ENCODE data around the gene CCDC12.

CCDC12 gene

GRCh38 chr3:46996689-46997452 lies 20.3 kb upstream of the CCDC12 start:
- no peak for DNase-seq (ENCODE audit: low read depth in 2 of 2, low spot score in 1 of 2)

- no peak for DNase-seq (ENCODE audit: low read depth in 2 of 2, low spot score in 1 of 2)
Measured at GRCh38 chr3:46995901-46996562, 19.5 kb upstream of the CCDC12 start.

- DNase-seq (ENCODE audit: low read depth in 2 of 2, low spot score in 1 of 2), result no peak
Measured at GRCh38 chr3:46994801-46995731, 18.5 kb upstream of the CCDC12 start.

- DNase-seq (ENCODE audit: low read depth in 2 of 2, low spot score in 1 of 2), result no peak
Measured at GRCh38 chr3:46993986-46994385, 17.4 kb upstream of the CCDC12 start.

GRCh38 chr3:46993292-46993691 lies 16.7 kb upstream of the CCDC12 start:
- no peak for DNase-seq (ENCODE audit: low read depth in 2 of 2, low spot score in 1 of 2)

- no peak for DNase-seq (ENCODE audit: low read depth in 2 of 2, low spot score in 1 of 2)
Measured at GRCh38 chr3:46992231-46992630, 15.7 kb upstream of the CCDC12 start.

- no peak for DNase-seq (ENCODE audit: low read depth in 2 of 2, low spot score in 1 of 2)
Measured at GRCh38 chr3:46991406-46992165, 15.0 kb upstream of the CCDC12 start.

GRCh38 chr3:46990573-46991374 lies 14.2 kb upstream of the CCDC12 start:
- no peak for DNase-seq (ENCODE audit: low read depth in 2 of 2, low spot score in 1 of 2)

- DNase-seq (ENCODE audit: low read depth in 2 of 2, low spot score in 1 of 2), result no peak
Measured at GRCh38 chr3:46989146-46989810, 12.7 kb upstream of the CCDC12 start.

GRCh38 chr3:46988616-46989015 lies 12.1 kb upstream of the CCDC12 start:
- DNase-seq (ENCODE audit: low read depth in 2 of 2, low spot score in 1 of 2), result no peak

- DNase-seq (ENCODE audit: low read depth in 2 of 2, low spot score in 1 of 2), result peak; percentile 62 to 75
Measured at GRCh38 chr3:46987743-46988401, 11.3 kb upstream of the CCDC12 start.

- no peak for DNase-seq (ENCODE audit: low read depth in 2 of 2, low spot score in 1 of 2)
Measured at GRCh38 chr3:46987319-46987742, 10.8 kb upstream of the CCDC12 start.

GRCh38 chr3:46986782-46987310 lies 10.3 kb upstream of the CCDC12 start:
- DNase-seq (ENCODE audit: low read depth in 2 of 2, low spot score in 1 of 2), result no peak

- no peak for DNase-seq (ENCODE audit: low read depth in 2 of 2, low spot score in 1 of 2)
Measured at GRCh38 chr3:46986055-46986730, 9.6 kb upstream of the CCDC12 start.

- no peak for DNase-seq (ENCODE audit: low read depth in 2 of 2, low spot score in 1 of 2)
Measured at GRCh38 chr3:46985588-46985987, 9.0 kb upstream of the CCDC12 start.

- DNase-seq (ENCODE audit: low read depth in 2 of 2, low spot score in 1 of 2), result no peak
Measured at GRCh38 chr3:46984591-46985459, 8.3 kb upstream of the CCDC12 start.

GRCh38 chr3:46982546-46982945 lies 6.0 kb upstream of the CCDC12 start:
- no peak for DNase-seq (ENCODE audit: low read depth in 2 of 2, low spot score in 1 of 2)
